Coronary artery (tissue), 2 donors: ENCODE data around the gene EVX2.

Experiments used
- DNase-seq: peaks from one replicate; pipeline ENCODE4 v3.0.0-alpha.2; 2017; ENCODE audit warnings: low spot score
- H3K27ac ChIP-seq, 2 donors: fragments of 200-600 bp; sonication (generic); one replicate each; pipeline ENCODE4 v1.5.1; 2016 to 2019
- H3K4me3 ChIP-seq: fragments of 200-600 bp; sonication (generic); 2 replicates; pipeline ENCODE4 v1.5.1; 2016; ENCODE audit warnings: mild to moderate bottlenecking, moderate library complexity
- CTCF ChIP-seq: fragments of 200-600 bp; sonication (generic); IDR thresholded peaks from one replicate; pipeline ENCODE4 v1.5.1; 2019; ENCODE audit warnings: antibody characterized with exemption

The EVX2 gene

GRCh38 chr2:176124947-176125771 lies 41.4 kb upstream of the EVX2 start:
- H3K4me3 ChIP-seq, result no peak overlapping the region
- no peak for TF ChIP-seq CTCF
- DNase-seq, result no peak
- no peak overlapping the region for H3K27ac ChIP-seq

- TF ChIP-seq CTCF, result no peak
- no peak overlapping the region for H3K27ac ChIP-seq
- no peak for DNase-seq
- H3K4me3 ChIP-seq, result peak overlapping the region; percentile 75
Measured at GRCh38 chr2:176124110-176124946, 40.6 kb upstream of the EVX2 start.

- no peak for DNase-seq
- Histone ChIP-seq H3K4me3 (peak overlapping the region; percentile 75), H3K27ac (no peak overlapping the region)
- TF ChIP-seq CTCF, result no peak
Measured at GRCh38 chr2:176123411-176124109, 39.8 kb upstream of the EVX2 start.

- H3K27ac ChIP-seq, result peak within 1 kb of the TSS in 1 of 2 donors; percentile 26
- TF ChIP-seq CTCF, result no peak
- peak within 1 kb of the TSS; percentile 75 for H3K4me3 ChIP-seq
- no peak for DNase-seq
Measured at GRCh38 chr2:176122683-176123410, 39.1 kb upstream of the EVX2 start, which contains the start of gene HOXD9. HOXD9 (plus strand) TSS chr2:176122719; CDS start chr2:176122769, 50 bp downstream.

- H3K4me3 ChIP-seq, result peak overlapping the region; percentile 75
- TF ChIP-seq CTCF, result no peak
- no peak for DNase-seq
- no peak overlapping the region for H3K27ac ChIP-seq
Measured at GRCh38 chr2:176122052-176122682, 38.4 kb upstream of the EVX2 start.
